GM18511 (cell line): ENCODE measurements around the gene ARNT2.

Experiments used
- ATAC-seq: cut with Tn5 transposase; IDR thresholded peaks from one replicate; pipeline ENCODE4 v1.9.1; 2021; ENCODE audit warnings: mild to moderate bottlenecking, moderate library complexity; ENCODE audit not compliant: unreplicated experiment

Gene ARNT2

DNA sequence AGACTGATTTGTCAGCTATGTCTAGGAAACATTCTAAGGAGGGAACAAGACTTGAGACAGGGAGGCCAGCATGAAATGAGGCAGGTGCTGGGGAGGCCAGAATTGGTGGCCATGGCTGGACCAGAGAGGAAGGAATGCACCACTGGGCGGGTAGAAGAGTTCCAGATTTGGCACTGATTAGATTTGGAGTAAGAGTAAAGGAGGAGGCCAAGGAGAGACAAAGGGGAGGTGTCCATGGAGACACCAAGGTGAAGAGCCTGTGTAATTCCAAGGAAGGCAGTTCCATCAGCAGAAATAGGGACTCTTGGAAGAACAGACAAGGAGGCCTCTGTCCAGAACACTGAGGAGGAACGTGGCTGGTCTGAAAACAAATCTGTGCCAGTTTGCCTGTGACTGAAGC, 1.8 kb downstream of the ARNT2 start:
- ATAC-seq = no peak

DNA sequence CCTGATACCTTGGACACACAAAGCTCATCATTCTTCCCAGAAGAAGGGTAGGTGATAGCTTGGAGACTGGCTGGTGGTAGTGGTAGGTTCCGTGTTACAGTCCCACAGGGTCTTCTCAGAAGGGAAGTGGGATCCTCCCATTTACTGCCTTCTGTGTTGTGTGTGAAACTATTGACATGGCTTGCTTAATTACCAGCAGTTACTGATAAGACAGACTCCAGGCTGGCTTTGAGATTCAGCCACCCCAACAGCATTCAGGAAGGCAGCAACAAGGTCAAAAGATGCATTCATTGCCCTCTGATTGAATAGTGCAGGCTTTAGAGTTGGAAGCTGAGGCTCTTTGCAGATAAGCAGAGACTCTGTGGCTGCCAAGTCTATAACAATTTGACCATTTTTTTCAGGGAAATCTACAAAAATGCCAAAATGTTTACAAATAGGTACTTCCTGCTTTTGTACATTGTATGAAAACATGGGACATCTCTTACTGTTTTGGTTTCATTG, 7.7 kb downstream of the ARNT2 start:
- ATAC-seq = no peak

DNA sequence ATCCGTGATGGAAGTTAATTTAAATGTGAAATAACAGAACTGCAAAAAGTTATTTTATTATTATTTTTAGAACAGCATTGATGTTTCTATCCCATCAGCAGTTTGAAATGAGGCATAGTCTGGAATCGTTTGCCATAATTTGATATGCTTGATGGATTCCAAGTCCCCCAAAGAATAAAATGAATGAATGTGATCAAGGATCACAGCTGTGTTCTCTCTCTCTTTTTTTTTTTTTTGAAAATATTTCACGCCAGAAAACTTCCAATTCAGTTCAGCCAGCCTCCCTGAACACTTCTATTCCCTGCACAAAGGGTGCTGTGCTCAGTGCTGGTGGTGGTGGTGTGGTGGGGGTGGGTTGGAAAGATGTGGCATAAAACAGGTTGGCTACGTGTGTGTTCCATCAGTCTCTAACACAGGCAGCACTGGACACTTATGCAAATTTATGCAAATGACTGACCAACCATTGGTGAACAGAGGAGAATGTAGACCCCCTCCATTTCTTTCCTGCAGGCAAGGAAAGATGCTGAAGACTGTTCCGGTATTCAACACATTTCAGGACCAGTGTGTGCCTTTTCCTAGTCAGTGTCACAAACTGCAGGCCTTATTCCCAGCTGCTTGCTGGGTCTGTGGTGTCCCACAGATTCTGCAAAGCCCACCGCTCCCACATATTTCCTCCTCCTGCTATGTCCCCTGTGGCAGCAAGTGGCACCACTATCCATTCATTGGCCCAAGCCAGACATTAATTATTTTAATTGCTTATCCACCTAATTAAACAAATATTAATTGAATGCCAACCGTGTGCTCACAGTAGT, 10.6 kb downstream of the ARNT2 start:
- ATAC-seq = no peak

DNA sequence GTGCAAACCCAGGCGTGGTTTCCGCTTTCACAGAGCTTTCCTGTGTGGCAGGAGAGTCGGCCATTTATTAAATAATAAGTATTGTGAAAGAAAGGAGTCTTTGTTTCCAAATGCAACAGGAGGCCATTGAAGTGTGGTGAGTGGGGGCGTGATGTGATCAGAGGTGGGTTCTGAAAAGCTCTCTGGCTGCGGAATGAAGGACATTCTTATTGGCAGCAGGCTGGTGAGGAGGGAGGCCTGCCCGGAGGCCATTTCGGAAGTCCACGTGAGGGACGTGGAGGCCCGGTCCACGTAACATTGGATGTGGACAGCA, 11.1 kb downstream of the ARNT2 start:
- no peak for ATAC-seq

DNA sequence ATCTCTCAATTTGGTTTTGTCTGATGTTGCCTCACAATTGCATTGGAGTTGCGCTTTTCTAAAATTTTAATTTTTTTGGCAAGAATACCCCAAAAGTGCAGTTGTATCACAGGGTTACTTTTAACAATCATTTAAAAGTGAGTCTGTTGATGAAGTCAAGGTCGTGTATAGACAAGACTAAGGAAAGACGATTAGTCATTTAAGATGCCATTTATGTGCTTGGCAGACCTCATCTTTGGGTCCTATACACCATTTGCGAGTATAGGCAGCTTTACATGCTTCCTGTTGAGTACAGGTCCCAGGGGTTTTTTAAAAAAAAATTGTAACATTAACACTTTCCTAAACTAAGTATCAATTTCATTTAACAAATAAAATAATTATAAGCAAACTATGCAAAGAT, 12.5 kb downstream of the ARNT2 start:
- ATAC-seq = no peak

DNA sequence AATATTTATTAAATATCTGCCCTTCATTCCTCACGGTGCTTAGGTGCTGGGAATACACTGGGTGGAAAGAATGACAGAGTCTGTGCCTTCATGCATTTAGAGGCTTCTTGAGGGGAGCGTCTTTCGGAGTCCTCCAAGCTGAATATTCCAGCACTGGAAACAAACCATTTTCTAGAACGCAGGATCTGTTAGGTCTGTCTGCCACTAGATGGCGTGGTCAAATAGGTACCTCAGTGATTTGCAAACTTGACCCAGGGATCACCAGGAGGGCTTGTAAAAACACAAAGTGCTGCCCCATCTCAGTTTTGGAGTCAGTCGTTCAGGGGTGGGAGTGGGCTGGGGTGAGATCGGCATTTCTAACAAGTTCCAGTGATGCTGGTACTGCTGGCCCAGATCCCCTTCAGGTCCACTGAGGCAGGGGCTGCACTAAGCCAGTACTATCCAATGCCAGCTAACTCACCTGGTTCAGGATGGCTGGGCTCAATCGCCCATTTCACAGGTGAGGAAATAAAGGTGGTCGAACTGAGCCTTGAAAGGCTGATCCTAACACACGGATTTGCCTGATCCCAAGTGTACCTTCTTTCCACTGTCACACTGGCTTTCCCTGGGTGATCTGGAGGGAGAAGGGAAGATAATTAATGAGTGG, 14.8 kb downstream of the ARNT2 start:
- ATAC-seq = no peak

DNA sequence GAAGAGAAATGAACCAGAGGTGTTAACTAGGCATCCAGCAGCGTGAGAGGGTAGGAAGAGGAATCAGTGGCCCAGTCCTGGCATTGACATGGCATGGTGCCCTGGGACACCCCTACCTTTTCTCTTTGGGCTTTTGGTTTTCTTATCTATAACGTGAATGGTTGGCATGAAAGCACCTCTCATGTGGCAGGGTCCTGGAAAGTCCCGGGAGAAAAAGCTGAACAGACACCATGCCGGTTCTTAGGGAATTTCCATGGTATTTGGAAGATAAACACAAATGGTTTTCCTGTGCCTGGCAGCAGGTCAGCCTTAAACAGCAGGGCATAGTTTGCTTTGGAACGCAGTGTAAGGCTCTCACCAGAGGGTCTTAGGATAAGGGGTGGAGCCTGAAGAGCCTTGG, 15.4 kb downstream of the ARNT2 start:
- ATAC-seq = no peak

DNA sequence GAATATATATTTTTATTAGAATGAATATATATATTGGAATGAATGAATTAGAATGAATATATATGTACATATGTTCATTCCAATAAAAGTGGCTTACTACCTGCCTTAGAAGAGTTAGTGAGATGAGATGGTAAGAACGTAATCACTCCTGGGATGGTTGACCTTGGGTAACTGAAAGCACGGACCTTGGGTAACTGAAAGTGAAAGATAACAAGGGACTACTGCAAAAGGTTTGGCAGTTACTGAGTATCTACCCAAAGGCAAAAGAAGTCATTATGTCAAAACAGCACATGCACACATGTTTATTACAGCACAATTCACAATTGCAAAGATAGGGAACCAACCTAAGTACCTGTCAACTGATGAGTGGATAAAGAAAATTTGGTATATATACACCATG, 16.5 kb downstream of the ARNT2 start:
- ATAC-seq = no peak

DNA sequence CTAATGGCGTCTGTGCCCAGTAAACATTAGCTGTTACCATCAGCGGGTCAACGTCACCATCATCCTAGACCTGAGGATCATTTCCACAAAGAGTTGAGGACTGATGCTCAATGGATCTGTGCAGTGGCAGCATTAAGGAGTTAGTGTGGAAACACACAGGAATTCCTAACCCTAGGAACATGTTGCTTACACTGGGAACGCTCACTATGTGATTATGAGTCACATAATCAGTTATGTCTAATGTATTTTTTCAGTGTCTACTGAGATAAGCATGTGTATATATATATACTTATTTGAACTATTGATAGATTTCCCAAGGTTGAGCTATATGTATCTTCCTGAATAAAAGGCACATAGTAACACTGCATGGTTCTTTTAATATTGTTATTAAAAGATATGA, 19.0 kb downstream of the ARNT2 start:
- no peak for ATAC-seq

DNA sequence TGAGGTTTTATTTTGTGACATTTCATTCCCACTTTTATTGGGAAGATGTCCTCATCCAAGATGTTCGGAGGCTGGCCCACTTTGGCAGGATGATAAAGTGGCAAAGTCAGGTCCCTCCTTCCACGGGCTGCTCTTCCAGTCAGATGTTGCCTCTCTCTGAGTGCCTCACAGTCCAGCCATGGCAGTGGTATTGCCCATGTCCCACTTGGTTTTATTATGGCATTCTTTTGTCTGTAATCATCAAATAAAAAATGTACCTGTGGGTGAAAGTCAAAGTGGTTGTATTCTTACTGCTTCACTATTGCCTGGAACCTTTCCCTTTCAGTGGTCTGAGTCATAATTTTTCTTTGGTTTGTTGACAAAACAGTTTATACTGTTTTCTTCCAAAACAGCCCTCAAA, 20.2 kb downstream of the ARNT2 start:
- ATAC-seq = no peak

DNA sequence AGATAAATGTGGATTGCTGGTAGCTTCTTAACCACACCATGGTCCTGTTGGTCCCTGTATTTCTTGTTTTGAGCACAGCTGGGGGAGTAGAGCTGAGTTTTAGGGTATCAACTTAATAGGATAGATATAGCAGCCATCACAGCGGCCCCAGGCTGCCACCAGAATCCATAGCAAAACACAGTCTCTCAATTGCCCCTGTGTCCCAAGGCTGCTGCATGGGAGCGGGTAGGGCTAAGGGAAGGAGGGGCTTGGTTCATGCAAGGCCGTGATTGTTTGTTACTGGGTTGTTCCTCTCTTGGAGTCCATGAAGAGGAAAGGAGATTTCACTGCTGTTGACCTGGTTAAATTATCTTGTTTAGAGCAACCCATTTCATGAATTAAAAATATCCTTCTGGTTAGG, 22.1 kb downstream of the ARNT2 start:
- ATAC-seq = no peak

DNA sequence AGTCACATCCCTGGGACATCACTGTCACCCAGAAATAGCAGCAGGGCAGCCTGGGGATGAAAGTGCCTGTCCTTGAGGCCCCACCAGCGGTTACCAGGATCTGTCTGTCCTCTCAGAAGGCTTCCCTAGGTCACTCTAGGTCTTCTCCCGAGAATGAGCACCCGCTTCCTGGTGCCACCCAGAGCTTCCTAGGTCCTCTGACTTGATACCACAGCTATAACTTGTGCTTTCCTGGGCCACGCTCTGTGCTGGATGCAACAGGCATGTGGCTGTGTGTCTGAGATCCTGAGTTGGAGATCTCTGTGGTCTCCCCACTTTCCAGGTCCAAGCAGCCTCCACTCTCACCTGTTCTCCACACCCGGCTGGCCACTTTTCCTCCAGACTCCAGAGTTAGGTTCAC, 25.8 kb downstream of the ARNT2 start:
- ATAC-seq = no peak

DNA sequence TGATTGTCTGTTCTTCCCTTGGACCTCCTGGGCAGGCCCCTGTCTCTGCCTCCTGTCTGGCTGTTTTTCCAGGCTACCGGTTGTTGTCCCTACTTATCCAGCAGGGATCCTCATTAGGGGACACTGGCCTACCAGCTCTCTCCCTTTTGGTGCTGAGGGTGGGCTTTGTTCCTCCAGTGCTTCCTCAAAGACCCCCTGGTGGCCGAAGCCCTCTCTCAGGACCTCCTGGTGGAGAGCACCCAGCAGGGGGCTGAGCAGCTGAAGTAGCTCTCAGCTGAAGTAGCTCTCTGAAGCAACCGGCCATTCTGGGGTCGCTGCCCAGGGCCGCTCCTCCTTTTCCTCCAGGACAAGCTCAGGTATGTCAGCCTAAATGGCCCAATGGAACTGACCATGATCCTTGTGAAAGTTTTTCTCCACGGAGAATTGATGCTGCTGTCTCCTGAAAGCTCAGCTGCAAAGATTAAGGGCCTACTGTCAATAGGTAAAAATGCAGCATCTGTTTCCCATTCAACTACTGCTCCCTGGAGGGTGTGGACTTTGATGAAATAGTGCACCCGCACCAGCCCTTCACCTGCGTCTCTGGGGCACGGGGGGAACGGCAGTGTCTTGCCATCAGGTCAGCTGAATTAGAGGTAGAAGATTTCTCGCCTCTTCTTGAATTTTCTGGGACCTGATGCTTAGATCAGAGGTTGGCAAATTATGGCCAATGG, 27.6 kb downstream of the ARNT2 start:
- no peak for ATAC-seq

DNA sequence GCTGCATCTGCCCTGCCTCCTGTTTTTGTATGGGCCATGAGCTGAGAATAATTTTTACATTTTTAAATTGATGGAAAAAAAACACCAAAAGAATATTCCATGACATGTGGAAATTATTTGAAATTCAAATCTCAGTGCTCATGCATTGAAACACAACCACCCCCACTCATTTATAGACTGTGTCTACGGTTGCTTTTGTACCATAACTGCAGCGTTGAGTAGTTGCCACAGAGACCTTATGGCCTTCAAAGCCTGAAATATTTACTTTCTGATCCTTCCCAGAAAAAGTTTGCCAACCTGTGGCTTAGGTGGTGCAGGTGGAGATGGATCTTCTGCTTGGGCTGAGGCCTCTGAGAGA, 28.1 kb downstream of the ARNT2 start:
- no peak for ATAC-seq

DNA sequence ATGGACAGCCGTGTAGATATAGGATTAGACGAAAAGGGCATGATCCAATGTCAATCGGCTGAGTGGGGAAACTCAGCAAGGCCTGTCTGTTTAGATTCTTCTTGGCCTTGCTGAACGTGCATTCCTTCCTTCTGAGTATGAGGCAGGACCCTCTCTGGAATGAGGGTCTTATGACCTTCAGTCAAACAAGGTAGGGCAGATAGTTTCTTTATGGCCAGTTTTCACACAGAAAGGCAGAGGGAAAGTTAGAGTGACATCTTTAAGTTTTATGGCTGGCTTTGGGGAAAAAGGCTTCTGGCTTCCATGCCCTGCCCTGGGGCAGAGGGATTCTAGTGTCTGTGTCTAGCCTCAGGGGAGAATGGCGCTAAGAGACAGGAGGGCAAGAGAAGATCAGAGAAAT, 29.7 kb downstream of the ARNT2 start:
- ATAC-seq = no peak

DNA sequence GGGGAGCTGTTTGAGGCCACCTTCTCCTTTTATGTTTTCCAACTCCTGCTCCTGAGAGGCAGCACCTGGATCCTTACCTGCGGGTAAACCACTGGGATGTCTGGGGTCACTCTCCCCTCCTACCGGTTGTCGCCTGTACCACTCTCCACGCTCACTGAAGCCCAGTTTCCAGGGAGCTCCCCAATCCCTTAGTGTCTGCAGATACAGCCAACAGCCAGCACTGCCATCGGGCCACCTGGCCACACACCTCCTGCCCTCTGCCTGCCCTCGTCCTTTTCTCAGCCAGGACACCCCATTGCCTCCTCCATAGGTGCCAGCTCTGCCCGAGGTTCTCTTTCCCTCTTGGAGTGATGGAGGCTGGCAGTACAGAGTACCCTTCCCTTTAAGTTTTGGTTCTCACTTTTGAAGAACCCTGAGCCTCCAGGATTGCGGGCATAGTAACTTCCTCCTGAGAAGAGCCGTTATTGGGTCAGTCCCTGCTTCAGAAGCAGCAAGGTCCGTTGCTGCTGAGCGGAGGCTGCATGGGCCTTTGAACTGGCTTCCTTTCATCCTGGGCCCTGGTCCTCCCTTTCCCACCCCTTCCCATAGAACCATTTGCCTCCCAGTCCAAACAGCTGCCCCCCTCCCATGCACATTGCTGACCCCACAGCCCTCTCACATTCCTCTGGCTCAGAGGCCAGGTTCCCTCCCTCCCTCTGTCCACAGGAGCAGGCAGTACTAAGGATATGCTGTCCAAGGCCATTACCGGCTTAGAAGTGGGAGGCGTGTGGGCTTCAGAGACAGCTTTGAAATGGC, 30.9 kb downstream of the ARNT2 start:
- no peak for ATAC-seq

DNA sequence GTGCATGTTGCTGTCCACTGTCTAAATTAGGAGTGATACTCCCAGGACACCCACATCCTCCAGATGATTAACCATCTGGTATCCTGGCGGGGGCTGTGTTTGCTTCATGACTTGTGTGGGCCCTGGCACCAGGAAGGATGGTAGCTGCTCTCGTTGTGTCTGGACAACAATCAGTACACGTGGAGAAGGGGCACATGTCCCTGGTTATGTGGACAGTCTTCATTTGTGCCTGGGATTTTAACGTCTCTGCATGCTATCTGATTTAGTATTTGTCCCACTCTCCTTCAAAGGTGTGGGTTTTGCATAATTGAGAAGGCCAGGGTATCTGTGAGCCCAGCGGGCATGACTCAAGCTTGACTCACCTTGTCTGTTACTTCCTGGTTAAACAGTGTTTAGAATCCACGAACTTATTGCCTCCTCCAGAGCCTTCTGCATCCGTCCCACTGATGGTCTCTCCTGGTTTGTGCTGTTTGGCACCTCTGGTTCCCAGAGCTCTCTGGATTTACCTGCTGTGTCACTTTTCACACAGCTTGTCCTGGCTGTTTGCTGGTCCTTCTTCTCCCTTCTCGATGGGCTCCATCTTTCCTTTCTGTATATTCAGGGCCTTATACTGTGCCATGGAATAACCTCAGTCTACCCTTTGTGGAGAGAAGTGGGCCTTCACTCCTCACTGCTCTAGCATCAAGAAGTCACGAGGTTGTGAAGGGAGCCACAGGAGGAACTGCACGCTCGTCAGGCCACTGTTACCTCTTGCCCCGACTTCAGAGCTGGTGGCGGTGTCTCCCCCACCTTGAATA, 32.5 kb downstream of the ARNT2 start:
- ATAC-seq = no peak

DNA sequence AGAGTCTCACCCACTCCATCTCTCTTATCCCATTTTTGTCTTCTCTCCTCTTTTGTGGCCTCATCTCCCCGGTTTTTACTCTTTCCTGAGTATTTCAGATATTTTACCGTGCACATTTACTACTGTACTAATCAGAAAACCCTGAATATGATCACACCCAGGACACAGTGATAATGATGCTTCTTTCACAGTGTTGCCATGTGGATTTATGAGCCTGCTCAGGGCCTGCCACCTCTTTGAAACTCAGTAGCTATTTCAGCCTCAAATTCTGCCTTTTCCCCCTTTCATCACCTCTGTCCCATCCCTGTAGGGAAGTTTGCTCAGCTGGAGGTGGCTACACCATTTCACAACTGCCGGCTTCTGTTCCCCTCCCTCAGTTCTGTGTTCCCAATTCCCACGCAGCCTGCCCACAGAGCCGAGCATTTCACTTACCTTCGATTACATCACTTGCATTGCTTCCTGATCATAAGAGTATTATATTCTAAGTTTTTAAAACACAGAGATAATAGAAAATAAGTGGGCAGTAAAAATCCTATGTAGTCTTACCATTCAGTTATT, 33.2 kb downstream of the ARNT2 start:
- ATAC-seq = no peak

DNA sequence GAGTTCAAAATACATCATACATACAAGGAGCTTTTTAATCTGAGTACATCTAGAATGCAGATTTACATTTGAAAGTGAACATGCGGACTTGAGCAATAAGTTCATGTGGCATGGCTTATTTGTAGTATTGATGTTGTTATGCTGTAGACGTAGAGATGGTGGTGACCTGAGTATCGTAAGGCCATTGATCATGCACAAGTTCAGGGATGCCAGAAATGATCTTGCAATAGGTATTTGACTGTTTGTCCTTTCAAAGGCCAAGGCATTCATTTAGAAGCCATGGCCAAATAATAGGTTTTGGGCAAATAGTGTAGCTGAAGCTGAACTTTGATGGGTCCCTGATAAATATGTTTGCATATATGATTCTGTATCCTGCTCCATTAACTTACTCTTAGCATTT, 35.0 kb downstream of the ARNT2 start:
- no peak for ATAC-seq

DNA sequence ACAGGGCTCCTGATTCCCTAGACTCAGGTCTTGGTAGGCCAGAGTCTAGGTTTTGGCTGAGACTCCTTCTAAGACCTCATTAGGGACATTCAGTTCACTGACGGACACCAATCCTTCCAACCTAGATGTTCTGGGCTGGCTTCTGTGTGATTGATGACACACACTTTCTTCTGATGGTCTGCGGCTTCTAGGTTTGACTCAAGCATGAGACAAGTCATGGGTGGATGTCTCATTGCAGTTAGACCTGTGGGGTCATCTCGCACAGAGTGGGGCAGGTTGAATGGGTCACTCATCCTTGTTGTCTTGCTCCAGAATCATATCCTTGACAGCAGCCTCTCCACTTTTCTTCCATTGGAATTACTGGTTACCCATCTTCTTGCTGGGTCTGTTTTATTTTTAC, 35.8 kb downstream of the ARNT2 start:
- no peak for ATAC-seq
